Gastrocnemius medialis (tissue), 4 donors: Measurements from ENCODE around the gene BICD2. TPM values are rescaled to one million over a fixed set of nuclear protein-coding genes. Genes with fewer than 3 reads are reported as not detected.

Experiments
- ATAC-seq, 2 donors: fragments of 150-250 bp; one replicate each; pipeline ENCODE4 v1.9.1; 2016
- DNase-seq, 2 donors: peaks; one replicate each; pipeline ENCODE4 v3.0.0-alpha.2; 2019
- H3K27ac ChIP-seq, 4 donors: fragments of 200-600 bp; sonication (generic); 1 replicate in 1 of 4; 2 replicates in 3 of 4; pipeline ENCODE4 v1.5.1; 2016 to 2018; ENCODE audit warnings: mild to moderate bottlenecking in 2 of 4, moderate library complexity in 1 of 4
- H3K27me3 ChIP-seq, 3 donors: fragments of 200-600 bp; sonication (generic) in 2 of 3; 1 replicate in 1 of 3; 2 replicates in 2 of 3; pipeline versions ENCODE4 v1.5.1 to v1.6.0; 2016 to 2019; ENCODE audit warnings: mild to moderate bottlenecking in 1 of 3, moderate library complexity in 1 of 3
- H3K36me3 ChIP-seq, 2 donors: fragments of 200-600 bp; sonication (generic) in 1 of 2; one replicate each; pipeline ENCODE4 v1.5.1; 2017 to 2018
- H3K4me1 ChIP-seq, 2 donors: fragments of 200-600 bp; sonication (generic) in 1 of 2; one replicate each; pipeline ENCODE4 v1.5.1; 2016 to 2017; ENCODE audit warnings: mild to moderate bottlenecking in 2 of 2
- H3K4me3 ChIP-seq, 4 donors: fragments of 200-600 bp; sonication (generic) in 3 of 4; 1 replicate in 1 of 4; 2 replicates in 3 of 4; pipeline ENCODE4 v1.5.1; 2016 to 2019; ENCODE audit warnings: mild to moderate bottlenecking in 2 of 4
- H3K9me3 ChIP-seq, 3 donors: fragments of 200-600 bp; sonication (generic) in 2 of 3; 1 replicate in 1 of 3; 2 replicates in 2 of 3; pipeline ENCODE4 v1.5.1; 2016 to 2019
- POLR2A ChIP-seq, 2 donors: fragments of 450-650 bp; IDR thresholded peaks; one replicate each; pipeline ENCODE4 v1.6.1; 2017; ENCODE audit warnings: antibody characterized with exemption in 2 of 2, mild to moderate bottlenecking in 2 of 2, moderate library complexity in 2 of 2
- in situ Hi-C, 4 donors: fragments of 200-750 bp; cut with MboI; loops; one replicate each; pipeline versions ENCODE4 v1.15.0 to v1.8.0; 2017; ENCODE audit warnings: low sequenced_read_pairs in 4 of 4
- intact Hi-C: fragments of 100-400 bp; cut with DNase I; formaldehyde crosslinking; loops from one replicate; pipeline ENCODE4 v1.15.1; 2023; ENCODE audit warnings: low total_unique reads
- total RNA-seq, 4 donors: library from RNA; depleted of rRNA; stranded (reverse); fragments of >200 nt; gene quantifications; one replicate each; pipeline versions ENCODE4 v1.1.0 to v1.2.3, GENCODE V29; 2016
- TF ChIP-seq, protein P1 (sequence below), 5 experiments: fragments of 450-650 bp in 3 of 5; fragments of 200-600 bp in 2 of 5; sonication (generic) in 2 of 5; IDR thresholded peaks in 4 of 5; conservative IDR thresholded peaks in 1 of 5; 1 replicate in 4 of 5; 2 replicates in 1 of 5; pipeline ENCODE4 v1.5.1; 2016 to 2019; ENCODE audit warnings: antibody characterized with exemption in 5 of 5, mild to moderate bottlenecking in 3 of 5, moderate library complexity in 3 of 5

BICD2 gene
- total RNA-seq, 4 donors from 2014 or later, result 21.5 to 54.6 (median 38.7) TPM

GRCh38 chr9:92719028-92719647, 45.5 kb downstream of the BICD2 start:
- in situ Hi-C loops, result loop anchor here in 3 of 4 donors (5.0 kb wide), 1 partner anchor 73 kb away; no protein-coding TSS in a partner anchor
- peaks cover 0 to 75% of the 10 kb centered on the region in 2 donors for H3K36me3 ChIP-seq
- TF ChIP-seq, protein P1, sequence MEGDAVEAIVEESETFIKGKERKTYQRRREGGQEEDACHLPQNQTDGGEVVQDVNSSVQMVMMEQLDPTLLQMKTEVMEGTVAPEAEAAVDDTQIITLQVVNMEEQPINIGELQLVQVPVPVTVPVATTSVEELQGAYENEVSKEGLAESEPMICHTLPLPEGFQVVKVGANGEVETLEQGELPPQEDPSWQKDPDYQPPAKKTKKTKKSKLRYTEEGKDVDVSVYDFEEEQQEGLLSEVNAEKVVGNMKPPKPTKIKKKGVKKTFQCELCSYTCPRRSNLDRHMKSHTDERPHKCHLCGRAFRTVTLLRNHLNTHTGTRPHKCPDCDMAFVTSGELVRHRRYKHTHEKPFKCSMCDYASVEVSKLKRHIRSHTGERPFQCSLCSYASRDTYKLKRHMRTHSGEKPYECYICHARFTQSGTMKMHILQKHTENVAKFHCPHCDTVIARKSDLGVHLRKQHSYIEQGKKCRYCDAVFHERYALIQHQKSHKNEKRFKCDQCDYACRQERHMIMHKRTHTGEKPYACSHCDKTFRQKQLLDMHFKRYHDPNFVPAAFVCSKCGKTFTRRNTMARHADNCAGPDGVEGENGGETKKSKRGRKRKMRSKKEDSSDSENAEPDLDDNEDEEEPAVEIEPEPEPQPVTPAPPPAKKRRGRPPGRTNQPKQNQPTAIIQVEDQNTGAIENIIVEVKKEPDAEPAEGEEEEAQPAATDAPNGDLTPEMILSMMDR (IDR thresholded peaks at IDR 0.05 in 4 of 5, conservative IDR thresholded peaks at IDR 0.05 in 1 of 5), result no peak
- TF ChIP-seq POLR2A (IDR thresholded peaks at IDR 0.05), result no peak
- H3K27me3 ChIP-seq, result no peaks in the 10 kb centered on the region
- intact Hi-C loops, result no loop called here
- no peaks in the 10 kb centered on the region for H3K9me3 ChIP-seq
- no peak overlapping the region for H3K27ac ChIP-seq
- no peak for ATAC-seq
- no peaks in the 10 kb centered on the region for H3K4me1 ChIP-seq
- no peak overlapping the region for H3K4me3 ChIP-seq
- DNase-seq, result no peak

DNA sequence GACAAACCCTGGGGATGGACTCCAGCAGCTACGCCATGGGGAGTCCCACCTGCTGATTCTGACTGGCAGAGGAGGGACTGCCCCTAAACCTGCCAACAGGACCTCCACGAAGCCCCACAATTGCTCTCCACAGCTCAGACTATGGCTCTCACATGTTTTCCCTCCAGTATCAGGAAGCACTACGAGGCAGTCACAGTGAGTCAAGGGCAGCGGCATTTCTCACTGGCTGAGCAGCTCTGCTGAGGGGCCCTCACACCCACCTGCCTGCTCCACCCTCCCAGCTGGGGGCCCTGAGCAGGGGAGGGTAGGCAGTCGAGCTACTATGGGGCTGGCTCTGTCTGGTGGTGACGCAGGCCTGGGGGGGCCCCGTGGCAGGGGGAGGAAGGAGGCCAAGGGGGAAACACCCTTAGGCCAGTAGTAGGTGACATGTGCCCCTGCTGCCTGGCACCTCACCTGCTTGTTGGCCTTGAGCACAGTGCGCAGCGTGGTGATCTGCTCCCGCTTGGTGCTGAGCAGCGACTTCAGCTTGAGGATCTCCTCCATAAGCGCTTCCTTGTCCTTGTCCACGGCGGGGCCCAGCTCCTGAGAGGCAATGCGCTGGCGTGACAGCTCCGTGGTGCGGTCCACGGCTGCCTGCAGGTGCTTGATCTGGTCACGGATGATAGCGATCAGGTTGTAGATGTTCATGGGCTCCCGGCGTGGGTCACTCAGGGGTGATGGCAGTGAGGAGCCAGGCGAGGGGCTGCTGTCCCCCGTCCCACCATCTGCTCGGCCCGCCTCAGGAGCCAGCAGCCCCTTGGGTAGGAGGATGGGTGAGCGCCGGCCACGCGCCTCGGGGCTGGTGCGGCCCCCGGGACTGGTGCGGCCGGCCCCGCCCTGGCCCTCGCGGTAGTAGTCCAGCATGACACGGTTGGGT, 46.3 kb downstream of the BICD2 start:
- Histone ChIP-seq H3K27ac (no peak overlapping the region), H3K27me3 (no peaks in the 10 kb centered on the region), H3K4me1 (no peaks in the 10 kb centered on the region), H3K36me3 (peaks cover 0 to 83% of the 10 kb centered on the region in 2 donors), H3K4me3 (no peak overlapping the region), H3K9me3 (no peaks in the 10 kb centered on the region)
- no peak for ATAC-seq
- DNase-seq, result no peak
- in situ Hi-C loops (loop anchor here in 3 of 4 donors (5.0 kb wide), 1 partner anchor 74 kb away; no protein-coding TSS in a partner anchor), intact Hi-C loops (no loop called here)
- no peak for TF ChIP-seq POLR2A (IDR thresholded peaks at IDR 0.05)
- TF ChIP-seq, protein P1 (IDR thresholded peaks at IDR 0.05 in 4 of 5, conservative IDR thresholded peaks at IDR 0.05 in 1 of 5), result no peak

DNA sequence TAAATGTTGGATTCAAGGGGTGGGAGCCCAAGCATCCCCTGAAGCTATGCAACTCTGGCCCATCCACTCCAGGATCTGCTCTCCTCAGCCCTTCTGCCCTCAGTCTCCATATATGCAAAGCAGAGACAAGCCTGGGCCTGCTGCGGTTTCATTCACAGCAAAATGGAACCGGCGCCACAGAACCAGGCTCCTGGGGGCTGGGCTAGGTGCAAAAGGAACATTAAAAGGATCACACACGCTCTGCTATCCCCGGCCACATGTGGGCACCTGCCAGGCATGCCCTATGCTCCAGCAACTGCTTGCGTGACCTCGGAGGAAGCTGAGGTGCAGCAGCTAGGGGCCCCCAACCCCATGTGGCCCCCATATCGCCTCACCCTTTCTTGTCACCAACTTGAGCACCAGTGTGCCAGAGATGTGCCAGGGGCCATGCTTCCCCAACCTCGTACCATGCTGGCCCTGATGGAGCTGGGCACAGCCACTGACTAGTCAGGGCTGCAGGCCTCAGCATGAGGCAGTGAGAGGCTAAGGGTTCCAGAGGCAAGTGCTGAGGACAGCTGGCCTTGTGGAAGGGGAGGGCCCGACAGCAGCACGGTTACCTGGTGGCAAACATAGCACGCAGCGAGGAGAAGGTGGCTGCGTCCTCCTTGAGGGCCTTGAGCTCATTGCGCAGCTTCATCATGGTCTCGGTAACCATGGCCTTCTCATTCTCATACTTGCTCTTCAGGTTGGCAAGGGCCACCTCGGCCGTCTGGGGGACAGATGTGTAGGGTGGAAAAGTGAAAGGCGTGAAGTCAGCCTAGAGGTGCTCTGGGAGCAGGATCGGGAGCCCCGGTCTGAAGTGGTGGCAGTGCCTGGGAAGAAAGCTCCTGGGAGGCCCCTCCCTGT, 47.2 kb downstream of the BICD2 start:
- H3K27me3 ChIP-seq, result no peaks in the 10 kb centered on the region

DNA sequence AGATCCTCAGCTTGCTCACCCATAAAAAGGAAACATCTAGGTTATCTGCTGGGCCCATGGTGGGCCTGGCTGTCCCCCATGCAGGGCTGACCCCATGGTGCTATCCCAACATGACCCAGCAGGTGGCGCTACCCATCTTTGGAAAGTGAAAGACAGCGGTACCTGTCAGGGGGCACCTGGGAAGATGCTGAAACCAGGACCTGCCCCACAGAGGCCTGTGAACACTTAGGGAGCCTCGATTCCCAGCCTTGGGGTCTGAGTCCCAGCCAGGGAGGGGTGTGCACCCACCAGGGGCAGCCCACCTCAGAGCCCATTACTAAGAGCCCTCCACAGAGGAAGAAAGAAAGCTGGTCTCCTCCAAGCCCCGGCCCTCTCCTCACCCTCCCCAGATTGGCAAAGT, 48.1 kb downstream of the BICD2 start:
- in situ Hi-C loops, result loop anchor here in 3 of 4 donors (5.0 kb wide), 1 partner anchor 76 kb away; no protein-coding TSS in a partner anchor

More for the DNA sequence above, 47.2 kb downstream of the BICD2 start:
- TF ChIP-seq, protein P1 (IDR thresholded peaks at IDR 0.05 in 4 of 5, conservative IDR thresholded peaks at IDR 0.05 in 1 of 5), result no peak
- no peak for TF ChIP-seq POLR2A (IDR thresholded peaks at IDR 0.05)
- ATAC-seq (no peak), DNase-seq (no peak)
- in situ Hi-C loops, result loop anchor here in 3 of 4 donors (5.0 kb wide), 1 partner anchor 75 kb away; no protein-coding TSS in a partner anchor
- H3K36me3 ChIP-seq, result peaks cover 0 to 90% of the 10 kb centered on the region in 2 donors
- H3K27ac ChIP-seq, result no peak overlapping the region
- intact Hi-C loops, result no loop called here
- no peaks in the 10 kb centered on the region for H3K9me3 ChIP-seq
- no peak overlapping the region for H3K4me3 ChIP-seq
- no peaks in the 10 kb centered on the region for H3K4me1 ChIP-seq

More for the DNA sequence above, 48.1 kb downstream of the BICD2 start:
- intact Hi-C loops, result loop anchor here (1.0 kb wide), 1 partner anchor 74 kb away; no protein-coding TSS in a partner anchor
- Histone ChIP-seq H3K36me3 (peaks cover 0 to 89% of the 10 kb centered on the region in 2 donors), H3K27ac (no peak overlapping the region), H3K9me3 (no peaks in the 10 kb centered on the region), H3K4me1 (no peaks in the 10 kb centered on the region), H3K27me3 (no peaks in the 10 kb centered on the region), H3K4me3 (no peak overlapping the region)
- TF ChIP-seq, protein P1 (IDR thresholded peaks at IDR 0.05 in 4 of 5, conservative IDR thresholded peaks at IDR 0.05 in 1 of 5), result peak; percentile 72 to 93 (median 90)
- TF ChIP-seq POLR2A (IDR thresholded peaks at IDR 0.05), result no peak
- DNase-seq (peak in 1 of 2 donors; percentile 37), ATAC-seq (peak in 1 of 2 donors; percentile 72)
